Measurements from ENCODE around the gene RNF26.

- TF ChIP-seq CTCF (IDR thresholded peaks at IDR 0.05; ENCODE audit: poor library complexity) = no peak
- TF ChIP-seq EZH2 (IDR thresholded peaks at IDR 0.05; ENCODE audit: borderline replicate concordance) = no peak
- no peak for TF ChIP-seq EZH2phosphoT487 (IDR thresholded peaks at IDR 0.05; ENCODE audit: low read depth, severe bottlenecking, unreplicated experiment)
Measured at GRCh38 chr11:119307219-119307618, 27.1 kb upstream of the RNF26 start.

All from hepatocyte (in vitro differentiated cells).